Left cardiac atrium (tissue), 4 donors: ENCODE results near the gene GABRD. TPM values are rescaled to one million over a fixed set of nuclear protein-coding genes. Genes with fewer than 3 reads are reported as not detected.
A peak's percentile ranks its signal among the peaks of the same experiment; 100 is the strongest.
"Not testable (repeated sequence)": the region's sequence is repeated elsewhere in the genome, so short reads cannot be mapped to it uniquely, and the experiment has no call there.

Experiments used
- ATAC-seq, 2 donors: fragments of 200-7000 bp; cut with Tn5 transposase; one replicate each; pipeline ENCODE4 v1.9.1; 2020; ENCODE audit warnings: mild to moderate bottlenecking in 2 of 2, moderate library complexity in 2 of 2
- DNase-seq: peaks from one replicate; pipeline ENCODE4 v3.0.0-alpha.2; 2020
- intact Hi-C, 2 donors: fragments of 100-400 bp; cut with DNase I; formaldehyde crosslinking; loops; one replicate each; pipeline versions ENCODE4 v1.14.1 to v1.15.1; 2022 to 2023
- long read RNA-seq: library from polyadenylated mRNA; unstranded; transcript quantifications from one replicate; pipeline ENCODE4 v2.0.0, GENCODE V29; 2021
- total RNA-seq, 2 donors: library from RNA; stranded (reverse); fragmentation: NEBNext Ultra II Directional; extraction: Animal tissue kit (Norgen Biotek cat#: 25700); gene quantifications; one replicate each; pipeline ENCODE4 v1.2.1, GENCODE V29; 2021
- donor health status: DM: no; HTN: yes; CAD: no.
- donor health status: DM: no; HTN: yes; CAD: no; lungs with severe emphysema.
- donor health status: DM: yes; HTN: yes; CAD: no.
- donor health status: Dilated cardiomyopathy.

GABRD gene, protein sequence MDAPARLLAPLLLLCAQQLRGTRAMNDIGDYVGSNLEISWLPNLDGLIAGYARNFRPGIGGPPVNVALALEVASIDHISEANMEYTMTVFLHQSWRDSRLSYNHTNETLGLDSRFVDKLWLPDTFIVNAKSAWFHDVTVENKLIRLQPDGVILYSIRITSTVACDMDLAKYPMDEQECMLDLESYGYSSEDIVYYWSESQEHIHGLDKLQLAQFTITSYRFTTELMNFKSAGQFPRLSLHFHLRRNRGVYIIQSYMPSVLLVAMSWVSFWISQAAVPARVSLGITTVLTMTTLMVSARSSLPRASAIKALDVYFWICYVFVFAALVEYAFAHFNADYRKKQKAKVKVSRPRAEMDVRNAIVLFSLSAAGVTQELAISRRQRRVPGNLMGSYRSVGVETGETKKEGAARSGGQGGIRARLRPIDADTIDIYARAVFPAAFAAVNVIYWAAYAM
- total RNA-seq, result under 1 TPM in 1 of 2 donors, not detected in 1; 0.29 TPM
- long read RNA-seq, partial matches to known transcripts, result 0 of 1 reads
- long read RNA-seq, other reads (novel, unspliced or antisense), result 0 of 1 reads

DNA sequence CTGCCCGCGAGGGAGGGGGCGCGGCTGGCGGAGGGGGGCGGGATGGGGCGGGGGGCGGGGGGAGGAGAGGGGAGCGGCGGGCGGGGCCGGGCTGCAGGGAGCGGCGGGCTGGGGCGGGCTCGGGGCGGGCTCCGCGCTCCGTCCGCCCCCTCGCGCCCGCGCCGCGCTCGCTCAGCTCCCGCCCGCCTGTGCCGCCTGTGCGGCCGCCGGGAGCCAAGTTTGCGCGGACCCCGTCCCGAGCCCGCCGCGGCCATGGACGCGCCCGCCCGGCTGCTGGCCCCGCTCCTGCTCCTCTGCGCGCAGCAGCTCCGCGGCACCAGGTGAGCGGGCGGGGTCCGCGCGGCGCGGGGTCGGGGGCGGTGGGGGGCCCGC lies at the start of gene GABRD:
Gene GABRD, plus strand, starts transcription at position 174 of the 372 bp plus-strand sequence. Its CDS starts 79 bp downstream, at position 253.
- intact Hi-C loops, result no loop called here
- ATAC-seq, result peak in 1 of 2 donors; percentile 38

DNA sequence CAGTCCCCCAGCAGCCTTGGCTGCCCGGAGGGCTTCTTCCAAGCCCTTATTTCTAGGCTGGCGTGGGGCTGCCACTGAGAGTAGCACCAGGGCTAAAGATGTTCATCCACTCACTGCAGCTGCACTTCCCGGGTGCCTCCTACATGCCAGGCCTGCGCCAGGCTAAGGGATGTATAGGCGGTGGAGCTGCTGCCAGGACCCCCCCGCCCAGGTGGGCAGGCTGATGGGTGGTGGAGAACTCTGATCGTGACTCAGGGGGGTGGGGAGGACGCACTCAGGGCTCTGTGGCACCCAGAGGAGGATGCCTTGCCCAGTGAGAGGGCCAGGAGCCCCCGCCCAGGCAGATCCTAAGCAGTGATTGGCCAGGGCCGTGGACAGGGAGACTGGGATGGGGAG lies 49.6 kb upstream of the GABRD start:
- no peak for ATAC-seq
- intact Hi-C loops, result no loop called here
- no peak for DNase-seq

More for the DNA sequence above, at the start of gene GABRD:
- DNase-seq, result no peak

DNA sequence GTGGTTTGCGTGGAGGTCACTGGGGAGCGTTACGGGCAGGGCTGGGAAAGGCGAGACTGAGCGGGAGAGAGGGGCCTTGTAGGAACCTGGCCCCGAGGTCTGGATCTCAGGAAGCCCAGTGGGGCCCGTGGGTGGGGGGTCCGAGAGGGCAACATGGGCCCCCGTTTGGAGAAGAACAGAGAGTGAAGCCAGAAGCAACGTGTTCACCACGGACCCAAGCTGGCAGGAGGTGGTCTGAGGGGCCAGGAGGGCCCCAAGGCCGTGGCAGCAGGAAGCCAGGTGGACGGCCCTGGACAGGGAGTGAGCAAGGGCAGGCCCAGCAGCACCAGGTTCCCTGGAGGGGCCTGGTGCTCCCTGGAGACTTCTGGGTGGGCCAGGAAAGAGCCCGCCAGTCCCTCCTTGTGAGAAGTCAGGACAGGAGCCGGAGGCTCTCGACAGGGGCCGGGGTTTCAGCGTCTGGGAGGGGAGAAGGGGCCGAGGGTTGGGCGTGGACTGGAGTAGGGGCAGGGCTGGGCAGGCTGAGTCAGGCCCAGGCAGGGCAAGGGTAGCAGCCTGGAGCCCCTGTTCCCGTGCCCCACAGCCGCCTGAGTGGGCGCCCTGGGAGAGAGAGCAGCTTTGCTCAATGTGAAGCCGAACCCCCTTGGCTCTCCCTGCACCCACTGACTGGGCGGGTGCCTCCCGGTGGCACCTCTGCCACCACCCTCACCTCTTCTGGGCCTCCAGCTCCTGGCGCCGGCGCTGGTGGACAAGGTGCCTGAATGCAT lies 49.0 kb upstream of the GABRD start:
- intact Hi-C loops, result no loop called here
- ATAC-seq (no peak), DNase-seq (no peak)

- DNase-seq (no peak), ATAC-seq (no peak)
- intact Hi-C loops, result no loop called here
These were observed 48.1 kb upstream of the GABRD start for GRCh38 chr1:1971017-1971416.

GRCh38 chr1:1971688-1972087 lies 47.5 kb upstream of the GABRD start:
- intact Hi-C loops, result no loop called here
- ATAC-seq (no peak), DNase-seq (no peak)

GRCh38 chr1:1972976-1973715 lies 46.0 kb upstream of the GABRD start:
- ATAC-seq (no peak), DNase-seq (no peak)
- intact Hi-C loops, result no loop called here

DNA sequence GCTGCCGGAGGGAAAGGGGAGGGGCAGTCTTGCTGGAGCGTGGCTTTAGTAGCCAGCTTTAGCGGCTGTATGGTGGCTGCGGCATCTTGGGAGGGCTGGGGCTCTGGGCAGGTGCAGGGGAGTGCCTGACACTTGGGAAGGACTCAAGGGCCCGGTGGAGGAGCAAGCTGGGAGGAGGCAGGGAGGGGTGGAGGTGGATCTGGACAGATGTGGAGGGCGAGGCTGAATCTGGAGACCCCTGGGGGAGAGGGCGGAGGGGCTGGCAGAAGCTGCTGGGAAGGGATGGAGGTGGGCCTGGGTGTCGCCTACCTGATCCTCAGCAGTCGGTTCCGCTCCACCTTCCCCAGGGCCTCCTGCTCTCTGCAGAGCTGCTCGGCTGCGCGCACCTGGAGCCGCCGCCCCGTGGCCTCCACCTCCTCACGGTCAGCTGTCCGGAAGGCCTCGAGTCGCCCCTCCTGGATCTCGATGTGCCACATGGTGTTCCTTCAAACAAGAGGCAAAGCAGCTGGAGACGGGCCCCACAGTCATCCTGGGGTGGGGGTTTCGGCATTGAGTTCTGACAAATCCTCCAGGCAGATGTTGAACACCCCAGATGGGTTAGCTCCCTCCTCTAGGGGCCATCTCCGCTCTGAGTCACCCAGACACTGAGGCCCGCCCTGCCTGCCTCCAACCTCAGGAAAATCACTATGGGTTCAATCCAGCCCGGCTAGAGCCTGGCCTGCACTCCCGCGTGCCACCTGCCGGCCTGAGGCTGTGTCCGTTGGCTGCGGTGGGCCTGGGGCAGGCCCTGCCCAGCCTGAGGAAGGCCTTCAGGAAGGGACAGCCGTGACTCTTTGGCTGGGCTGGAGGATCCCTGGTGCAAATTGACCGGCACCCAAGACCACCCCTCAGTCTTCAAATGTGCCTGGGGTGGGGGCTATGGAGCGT lies 45.2 kb upstream of the GABRD start:
- intact Hi-C loops, result no loop called here
- DNase-seq (no peak), ATAC-seq (no peak)

- ATAC-seq (no peak), DNase-seq (no peak)
- intact Hi-C loops, result no loop called here
These were observed 44.3 kb upstream of the GABRD start for GRCh38 chr1:1974834-1975233.

GRCh38 chr1:1975535-1975934 lies 43.6 kb upstream of the GABRD start:
- DNase-seq (no peak), ATAC-seq (no peak)
- intact Hi-C loops, result no loop called here

- no peak for ATAC-seq
- DNase-seq, result no peak
- intact Hi-C loops, result no loop called here
These were observed 43.1 kb upstream of the GABRD start for GRCh38 chr1:1976031-1976430.

GRCh38 chr1:1978108-1978507 lies 41.0 kb upstream of the GABRD start:
- no peak for ATAC-seq
- intact Hi-C loops, result no loop called here
- DNase-seq, result no peak

DNA sequence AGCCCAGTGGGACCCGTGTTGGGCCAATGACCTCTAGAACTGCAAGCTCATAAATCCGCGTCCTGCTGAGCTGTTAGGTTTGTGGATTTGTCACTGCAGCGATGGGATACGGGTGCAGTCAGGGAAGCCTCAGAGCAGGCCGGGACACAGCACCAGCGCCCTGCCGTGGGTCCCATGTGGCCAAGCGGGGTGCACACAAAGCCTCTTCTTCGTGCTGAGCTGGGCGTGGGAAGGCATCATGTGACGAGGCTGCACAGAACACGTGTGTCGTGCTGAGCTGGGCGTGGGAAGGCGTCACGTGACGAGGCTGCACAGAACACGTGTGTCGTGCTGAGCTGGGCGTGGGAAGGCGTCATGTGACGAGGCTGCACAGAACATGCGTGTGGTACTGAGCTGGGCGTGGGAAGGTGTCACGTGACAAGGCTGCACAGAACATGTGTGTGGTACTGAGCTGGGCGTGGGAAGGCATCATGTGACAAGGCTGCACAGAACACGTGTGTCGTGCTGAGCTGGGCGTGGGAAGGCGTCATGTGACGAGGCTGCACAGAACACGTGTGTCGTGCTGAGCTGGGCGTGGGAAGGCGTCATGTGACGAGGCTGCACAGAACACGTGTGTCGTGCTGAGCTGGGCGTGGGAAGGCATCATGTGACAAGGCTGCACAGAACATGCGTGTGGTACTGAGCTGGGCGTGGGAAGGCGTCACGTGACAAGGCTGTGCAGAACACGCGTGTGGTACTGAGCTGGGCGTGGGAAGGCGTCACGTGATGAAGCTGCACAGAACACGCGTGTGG lies 40.3 kb upstream of the GABRD start:
- DNase-seq, ATAC-seq, intact Hi-C loops: not testable (repeated sequence)

- no peak for DNase-seq
- intact Hi-C loops, result no loop called here
- ATAC-seq, result no peak
These were observed 39.5 kb upstream of the GABRD start for GRCh38 chr1:1979482-1980165.

DNA sequence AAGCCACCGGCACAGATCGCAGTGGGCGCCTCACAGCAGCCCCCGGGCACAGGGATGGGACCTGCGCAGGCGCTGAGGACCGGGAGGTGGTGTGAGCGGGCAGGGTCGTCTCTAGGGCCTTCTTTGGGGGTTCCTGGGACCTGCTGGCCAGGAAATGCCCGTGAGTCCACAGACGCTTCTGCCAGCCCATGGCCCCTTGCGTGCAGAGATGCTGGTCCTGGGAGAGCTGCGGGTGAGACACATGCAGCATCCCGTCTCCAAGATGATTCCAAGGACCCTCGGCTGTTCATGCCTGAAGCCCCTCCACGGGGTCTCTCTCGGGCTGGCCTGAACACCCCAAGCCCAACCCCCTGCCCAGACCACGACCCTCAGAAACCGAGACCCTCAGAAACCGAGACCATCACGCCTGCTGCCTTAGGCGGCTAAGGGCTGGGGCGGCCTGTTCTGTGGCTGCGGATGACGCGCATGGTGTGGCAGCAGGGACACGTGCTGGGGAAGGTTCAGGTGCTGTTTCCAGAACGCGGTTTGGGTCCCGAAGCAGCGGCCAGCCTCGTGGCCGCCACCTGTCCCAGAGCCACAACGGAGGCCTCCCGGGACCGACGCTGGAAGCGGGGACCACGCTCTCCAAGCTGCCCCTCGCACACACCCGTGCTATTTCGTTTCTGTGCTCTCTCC lies 38.5 kb upstream of the GABRD start:
- no peak for ATAC-seq
- DNase-seq, result no peak
- intact Hi-C loops, result no loop called here

- DNase-seq (no peak), ATAC-seq (no peak)
- intact Hi-C loops, result no loop called here
These were observed 38.0 kb upstream of the GABRD start for GRCh38 chr1:1981142-1981500.

DNA sequence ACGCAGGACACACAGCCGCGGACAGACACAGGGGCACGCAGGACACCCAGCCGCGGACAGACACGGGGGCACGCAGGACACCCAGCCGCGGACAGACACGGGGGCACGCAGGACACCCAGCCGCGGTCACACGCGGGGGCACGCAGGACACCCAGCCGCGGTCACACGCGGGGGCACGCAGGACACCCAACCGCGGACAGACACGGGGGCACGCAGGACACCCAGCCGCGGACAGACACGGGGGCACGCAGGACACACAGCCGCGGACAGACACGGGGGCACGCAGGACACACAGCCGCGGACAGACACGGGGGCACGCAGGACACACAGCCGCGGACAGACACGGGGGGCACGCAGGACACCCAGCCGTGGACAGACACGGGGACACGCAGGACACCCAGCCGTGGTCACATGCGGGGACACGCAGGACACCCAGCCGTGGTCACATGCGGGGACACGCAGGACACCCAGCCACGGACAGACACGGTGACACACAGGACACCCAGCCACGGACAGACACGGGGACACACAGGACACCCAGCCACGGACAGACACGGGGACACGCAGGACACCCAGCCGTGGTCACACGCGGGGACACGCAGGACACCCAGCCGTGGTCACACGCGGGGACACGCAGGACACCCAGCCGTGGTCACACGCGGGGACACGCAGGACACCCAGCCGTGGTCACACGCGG lies 37.4 kb upstream of the GABRD start:
- DNase-seq, ATAC-seq, intact Hi-C loops: not testable (repeated sequence)
